Measurements from ENCODE around the gene TMEM123. TPM values are rescaled to one million over a fixed set of nuclear protein-coding genes. Genes with fewer than 3 reads are reported as not detected.
"Not testable (repeated sequence)": the region's sequence is repeated elsewhere in the genome, so short reads cannot be mapped to it uniquely, and the experiment has no call there.

TMEM123 gene
- total RNA-seq, 1 experiment from 2014 or later = 149 TPM

DNA sequence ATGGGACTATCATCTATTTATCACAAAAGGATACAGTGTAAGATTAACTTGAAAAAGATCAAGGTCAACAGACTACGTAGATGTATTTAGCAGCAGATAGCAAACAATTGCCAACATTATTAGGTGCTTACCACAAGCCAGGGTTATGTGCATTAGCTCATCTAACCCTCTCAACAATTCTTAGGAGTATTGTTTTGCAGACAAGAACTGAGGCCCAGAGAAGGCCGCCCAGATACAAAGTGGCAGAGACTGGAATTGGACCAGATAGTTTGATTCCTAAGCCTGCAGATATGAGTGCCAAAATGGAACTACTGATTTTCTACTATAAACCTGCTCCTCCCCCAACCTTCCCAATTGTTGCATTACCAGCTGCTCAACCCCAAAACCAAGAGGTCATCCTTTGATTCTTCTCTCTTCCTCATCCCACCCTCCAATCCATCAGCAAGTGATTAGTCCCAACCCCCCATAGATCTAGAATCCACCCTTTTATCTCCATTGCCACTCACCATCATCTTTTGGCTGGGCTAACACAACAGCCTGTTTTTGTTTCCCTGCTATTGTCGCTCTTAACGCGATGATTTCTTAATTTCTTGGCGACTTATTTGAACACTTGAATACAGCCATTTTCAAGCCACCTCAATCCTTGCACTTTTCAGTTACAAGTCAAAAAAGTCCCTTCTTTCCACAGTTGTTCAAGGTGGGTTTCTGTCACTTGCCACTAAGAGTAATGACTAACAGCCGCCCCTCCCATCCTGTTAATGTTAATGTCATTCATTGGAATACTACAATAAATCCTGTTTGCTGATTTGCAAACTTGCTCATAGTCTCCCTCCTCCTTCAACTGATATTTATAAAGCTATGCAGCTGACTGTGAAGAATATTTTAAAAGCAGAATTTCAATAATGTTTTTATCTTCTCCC, 2.7 kb downstream of the TMEM123 start:
- DNase-seq (ENCODE audit: low read depth) = peak; percentile 40

DNA sequence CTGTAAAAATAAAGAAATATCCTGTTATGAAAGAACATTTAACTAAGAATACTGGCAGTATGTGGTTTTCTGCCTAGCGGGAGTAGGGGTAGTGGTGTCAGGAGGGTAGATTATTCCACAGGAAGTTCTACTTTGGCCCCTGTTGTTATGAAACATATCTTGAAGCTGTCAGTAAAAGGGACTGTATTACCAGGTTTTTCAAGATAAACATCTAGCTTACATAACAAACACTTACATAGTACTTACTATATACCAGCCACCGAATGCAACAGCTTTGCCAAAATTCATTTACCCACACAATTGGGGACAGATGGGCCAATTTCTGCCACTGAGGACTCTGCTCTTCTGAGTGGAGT, 3.7 kb downstream of the TMEM123 start:
- DNase-seq (ENCODE audit: low read depth) = no peak

DNA sequence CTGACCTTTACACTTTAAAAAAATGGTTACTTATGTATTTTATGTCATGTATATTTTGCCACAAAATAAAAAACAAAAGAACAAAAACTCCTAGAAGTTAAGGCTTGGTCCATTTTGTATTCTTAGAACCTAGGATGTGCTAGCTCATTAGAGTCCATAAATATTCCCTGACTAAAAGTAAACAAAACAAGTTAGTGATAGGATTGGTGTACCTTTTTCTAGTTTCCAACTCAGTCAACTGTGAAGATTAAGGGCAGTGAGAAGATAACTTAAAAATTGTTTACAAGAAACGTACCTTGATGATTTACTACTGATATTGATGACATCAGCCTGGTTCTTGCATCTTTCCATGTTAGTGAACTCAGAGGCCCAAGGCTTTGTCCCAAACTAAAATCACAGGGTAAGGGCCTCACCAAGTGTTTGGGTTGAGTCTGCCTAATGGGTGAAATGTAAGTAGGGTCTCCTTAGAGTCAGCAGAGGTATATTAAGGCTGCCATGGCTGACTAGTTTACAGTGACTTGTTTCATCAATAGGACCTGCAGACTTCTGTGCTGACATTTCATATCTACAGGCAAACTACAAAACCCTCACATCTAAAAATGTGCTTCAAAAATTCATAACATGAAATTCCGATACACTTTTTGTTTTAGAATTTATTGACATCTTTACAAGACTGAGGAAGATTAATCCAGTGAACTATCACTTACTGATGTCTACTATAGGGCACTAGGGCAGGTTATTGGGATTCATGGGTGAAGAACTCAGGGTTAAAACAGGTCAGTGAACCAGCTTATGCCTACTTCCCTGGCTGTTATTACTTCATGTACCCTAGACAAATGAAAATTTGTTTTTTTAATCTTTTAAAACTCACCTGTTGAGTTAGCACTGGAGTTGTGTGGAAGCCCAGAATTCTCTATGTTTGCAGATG, 4.4 kb downstream of the TMEM123 start:
- no peak for DNase-seq (ENCODE audit: low read depth)

DNA sequence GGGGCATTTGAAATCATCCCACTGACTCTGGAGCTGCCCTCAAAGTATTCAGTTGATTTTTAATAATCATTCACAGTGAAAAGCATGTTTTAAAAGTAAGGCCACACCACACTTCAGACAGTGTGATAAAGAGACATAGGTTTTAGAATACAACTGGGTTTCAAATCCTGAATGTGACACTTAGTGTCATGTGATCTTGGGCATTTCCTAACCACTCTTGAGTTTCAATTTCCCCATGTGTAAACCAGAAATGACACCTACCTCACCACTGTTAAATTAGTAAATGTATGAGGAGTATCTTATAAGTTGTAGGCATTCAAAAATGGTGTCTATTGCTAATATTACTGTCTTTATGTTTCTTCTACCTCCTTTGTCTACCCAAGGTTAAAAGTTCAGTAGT, 5.4 kb downstream of the TMEM123 start:
- DNase-seq (ENCODE audit: low read depth) = no peak

DNA sequence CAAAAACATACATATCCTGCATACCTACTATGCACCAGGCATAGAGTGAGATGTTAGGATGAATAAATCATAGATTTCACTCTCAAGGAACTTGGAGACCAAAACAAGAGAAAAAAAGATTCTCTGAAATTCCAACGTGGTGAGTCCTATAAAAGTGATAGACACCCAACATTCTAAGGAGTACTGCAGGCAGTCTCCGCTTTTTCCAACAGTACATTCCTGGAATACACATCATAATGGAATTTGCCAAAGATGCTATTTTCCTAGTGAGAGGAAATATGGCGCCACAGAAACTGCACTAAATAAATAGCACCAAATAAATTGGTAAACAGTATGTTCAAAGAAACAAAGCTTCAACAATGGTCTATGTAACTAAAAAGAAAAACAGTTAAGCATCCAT, 6.0 kb downstream of the TMEM123 start:
- DNase-seq (ENCODE audit: low read depth) = peak; percentile 87

DNA sequence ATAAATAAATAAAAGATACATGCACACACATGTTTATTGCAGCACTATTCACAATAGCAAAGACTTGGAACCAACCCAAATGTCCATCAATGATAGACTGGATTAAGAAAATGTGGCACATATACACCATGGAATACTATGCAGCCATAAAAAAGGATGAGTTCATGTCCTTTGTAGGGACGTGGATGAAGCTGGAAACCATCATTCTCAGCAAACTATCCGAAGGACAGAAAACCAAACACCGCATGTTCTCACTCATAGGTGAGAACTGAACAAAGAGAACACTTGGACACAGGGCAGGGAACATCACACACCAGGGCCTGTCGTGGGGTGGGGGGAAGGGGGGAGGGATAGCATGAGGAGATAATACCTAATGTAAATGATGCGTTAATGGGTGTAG, 7.9 kb downstream of the TMEM123 start:
- DNase-seq (ENCODE audit: low read depth) = not testable (repeated sequence)

DNA sequence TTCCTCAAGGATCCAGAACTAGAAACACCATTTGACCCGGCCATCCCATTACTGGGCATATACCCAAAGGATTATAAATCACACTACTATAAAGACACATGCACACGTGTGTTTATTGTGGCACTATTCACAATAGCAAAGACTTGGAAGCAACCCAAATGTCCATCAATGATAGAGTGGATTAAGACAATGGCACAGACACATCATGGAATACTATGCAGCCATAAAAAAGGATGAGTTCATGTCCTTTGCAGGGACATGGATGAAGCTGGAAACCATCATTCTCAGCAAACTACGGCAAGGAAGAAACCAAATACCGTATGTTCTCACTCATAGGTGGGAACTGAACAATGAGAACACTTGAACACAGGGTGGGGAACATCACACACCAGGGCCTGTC, 8.4 kb downstream of the TMEM123 start:
- DNase-seq (ENCODE audit: low read depth) = not testable (repeated sequence)

DNA sequence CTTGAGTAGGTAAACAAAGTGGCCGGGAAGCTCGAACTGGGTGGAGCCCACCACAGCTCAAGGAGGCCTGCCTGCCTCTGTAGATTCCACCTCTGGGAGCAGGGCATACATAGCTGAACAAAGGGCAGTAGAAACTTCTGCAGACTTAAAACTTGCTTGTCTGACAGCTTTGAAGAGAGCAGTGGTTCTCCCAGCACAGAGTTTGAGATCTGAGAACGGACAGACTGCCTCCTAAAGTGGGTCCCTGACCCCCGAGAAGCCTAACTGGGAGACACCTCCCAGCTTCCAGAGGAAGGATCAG, 13.6 kb downstream of the TMEM123 start:
- not testable (repeated sequence) for DNase-seq (ENCODE audit: low read depth)

DNA sequence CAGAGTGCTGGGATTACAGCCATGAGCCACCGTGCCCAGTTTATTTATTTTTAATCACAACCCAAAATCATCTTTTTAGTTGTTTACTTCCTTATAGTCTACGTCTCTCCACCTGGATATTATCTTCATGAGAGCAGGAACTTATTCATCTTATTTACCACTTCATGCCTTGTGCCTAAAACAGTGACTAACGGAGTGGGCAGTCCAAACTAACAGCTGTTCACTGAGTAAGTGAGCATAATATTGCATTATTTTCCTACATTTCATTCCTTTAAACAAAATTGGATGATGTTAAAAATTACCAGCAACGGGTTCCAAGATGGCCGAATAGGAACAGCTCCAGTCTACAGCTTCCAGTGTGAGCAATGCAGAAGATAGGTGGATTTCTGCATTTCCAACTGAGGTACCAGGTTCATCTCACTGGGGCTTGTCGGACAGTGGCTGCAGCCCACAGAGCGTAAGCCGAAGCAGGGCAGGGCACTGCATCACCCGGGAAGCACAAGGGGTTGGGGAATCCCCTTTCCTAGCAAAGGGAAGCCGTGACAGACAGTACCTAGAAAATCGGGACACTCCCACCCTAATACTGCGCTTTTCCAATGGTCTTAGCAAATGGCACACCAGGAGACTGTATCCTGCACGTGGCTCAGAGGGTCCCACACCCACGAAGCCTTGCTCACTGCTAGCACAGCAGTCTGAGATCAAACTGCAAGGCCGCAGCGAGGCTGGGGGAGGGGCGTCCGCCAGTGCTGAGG, 14.1 kb downstream of the TMEM123 start:
- DNase-seq (ENCODE audit: low read depth) = peak; percentile 79

DNA sequence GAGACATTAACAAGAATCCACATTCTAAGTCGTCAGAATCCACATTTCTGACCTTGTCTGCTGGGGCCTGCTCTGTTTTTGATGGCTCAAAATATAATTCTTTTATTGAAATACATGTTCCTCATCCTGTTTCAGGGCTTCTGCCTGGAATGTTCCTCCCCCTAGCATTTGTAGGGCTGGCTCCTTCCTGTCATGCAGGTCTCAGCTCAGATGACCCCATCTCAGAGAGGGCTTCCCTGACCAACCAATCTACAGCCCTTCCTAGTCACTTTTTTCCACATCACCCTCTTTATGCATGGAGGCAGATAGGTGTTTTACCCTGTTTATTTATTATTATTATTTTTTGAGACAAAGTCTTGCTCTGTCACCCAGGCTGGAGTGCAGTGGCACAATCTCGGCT, 14.8 kb downstream of the TMEM123 start:
- no peak for DNase-seq (ENCODE audit: low read depth)

DNA sequence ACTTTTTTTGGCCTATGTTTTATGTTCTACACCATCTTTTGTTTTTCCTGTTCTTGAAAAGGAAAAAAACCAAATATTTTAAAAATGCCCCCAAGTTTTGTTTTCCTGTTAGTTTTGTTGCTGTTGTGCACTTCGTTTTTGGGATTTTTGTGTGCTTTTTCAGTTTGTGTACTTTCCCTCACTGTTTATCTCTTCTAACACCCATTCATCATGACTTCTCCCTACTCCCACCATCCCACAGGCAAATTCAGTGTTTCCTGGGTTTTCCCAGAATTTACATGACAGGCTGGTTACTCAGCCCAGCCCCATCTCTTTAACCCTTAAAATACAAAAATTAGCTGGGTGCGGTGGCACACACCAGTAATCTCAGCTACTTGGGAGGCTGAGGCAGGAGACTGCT, 15.6 kb downstream of the TMEM123 start:
- no peak for DNase-seq (ENCODE audit: low read depth)

DNA sequence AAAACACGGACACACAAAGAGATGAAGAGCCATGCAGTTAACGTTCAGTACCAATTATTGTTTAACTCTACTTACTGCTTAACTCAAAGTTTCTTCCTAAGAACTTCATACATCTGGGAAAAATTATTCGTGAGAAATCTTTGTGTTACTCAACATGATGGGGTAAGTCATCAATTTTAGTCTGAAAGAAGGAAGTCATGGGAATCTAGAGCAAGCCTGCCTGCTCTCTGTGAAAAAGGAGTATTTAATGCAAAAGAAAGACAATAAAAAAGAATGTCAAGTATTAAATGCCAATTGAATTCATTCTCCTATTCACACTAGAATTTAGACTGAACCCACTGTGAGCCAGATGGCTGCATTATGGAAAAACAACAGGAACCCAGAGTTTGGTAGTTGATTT, 16.0 kb downstream of the TMEM123 start:
- no peak for DNase-seq (ENCODE audit: low read depth)

DNA sequence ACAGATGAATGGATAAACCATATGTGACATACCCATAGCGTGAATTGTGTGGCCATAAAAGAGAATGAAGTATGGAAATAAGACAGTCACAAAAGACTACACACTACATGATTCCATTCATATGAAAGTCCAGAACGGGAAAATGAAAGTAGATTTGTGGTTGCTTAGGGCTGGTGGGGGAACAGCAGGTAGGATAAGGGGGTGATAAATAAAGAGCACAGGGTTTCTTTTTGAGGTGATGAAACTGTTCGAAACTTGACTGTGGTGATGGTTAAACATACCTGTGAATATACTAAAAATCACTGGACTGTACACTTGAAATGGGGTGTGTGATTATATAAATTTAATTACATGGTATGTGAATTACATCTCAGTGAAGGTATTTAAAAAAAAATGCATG, 16.9 kb downstream of the TMEM123 start:
- no peak for DNase-seq (ENCODE audit: low read depth)

DNA sequence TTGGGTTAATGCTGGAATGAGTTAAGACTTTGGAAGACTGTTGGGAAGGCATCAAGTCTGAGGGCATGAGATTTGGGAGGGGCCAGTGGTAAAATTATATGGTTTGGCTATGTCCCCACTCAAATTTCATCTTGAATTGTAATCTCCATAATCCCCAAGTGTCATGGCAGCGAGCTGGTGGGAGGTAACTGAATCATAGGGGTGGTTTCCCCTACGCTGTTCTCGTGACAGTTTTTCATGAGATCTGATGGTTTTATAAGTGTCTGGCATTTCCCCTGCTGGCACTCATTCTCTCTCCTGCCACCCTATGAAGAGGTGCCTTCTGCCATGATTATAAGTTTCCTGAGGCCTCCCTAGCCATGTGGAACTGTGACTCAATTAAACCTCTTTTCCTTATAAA, 19.0 kb downstream of the TMEM123 start:
- not testable (repeated sequence) for DNase-seq (ENCODE audit: low read depth)

DNA sequence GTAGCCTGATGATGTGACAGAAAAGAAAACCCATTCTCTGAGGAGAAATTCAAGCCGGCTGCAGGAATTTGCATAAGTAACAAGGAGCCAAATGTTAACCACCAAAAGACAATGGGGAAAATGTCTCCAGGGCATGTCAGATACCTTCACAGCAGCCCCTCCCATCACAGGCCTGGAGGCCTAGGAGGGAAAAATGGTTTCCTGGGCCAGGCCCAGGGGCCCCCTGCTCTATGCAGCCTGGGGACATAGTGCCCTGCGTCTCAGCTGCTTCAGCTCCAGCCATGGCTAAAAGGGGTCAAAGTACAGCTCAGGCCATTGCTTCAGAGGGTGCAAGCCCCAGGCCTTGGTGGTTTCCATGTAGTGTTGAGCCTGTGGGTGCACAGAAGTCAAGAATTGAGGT, 20.0 kb downstream of the TMEM123 start:
- DNase-seq (ENCODE audit: low read depth) = not testable (repeated sequence)

DNA sequence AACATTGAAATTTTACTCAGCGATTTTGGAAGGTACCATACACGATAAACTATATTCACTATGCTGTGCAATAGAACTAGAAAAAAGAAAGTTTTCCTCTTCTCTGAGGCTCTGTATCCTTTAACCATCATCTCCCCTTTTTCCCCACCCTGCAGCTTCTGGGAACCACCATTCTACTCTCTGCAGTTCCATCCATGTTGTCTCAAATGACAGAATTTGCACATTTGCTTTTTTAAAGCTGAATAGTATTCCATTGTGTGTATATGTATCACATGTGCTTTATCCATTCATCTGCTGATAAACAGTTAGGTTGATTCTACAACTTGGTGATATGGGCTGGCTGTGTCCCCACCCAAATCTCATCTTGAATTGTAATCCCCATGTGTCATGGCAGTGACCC, 21.2 kb downstream of the TMEM123 start:
- no peak for DNase-seq (ENCODE audit: low read depth)

DNA sequence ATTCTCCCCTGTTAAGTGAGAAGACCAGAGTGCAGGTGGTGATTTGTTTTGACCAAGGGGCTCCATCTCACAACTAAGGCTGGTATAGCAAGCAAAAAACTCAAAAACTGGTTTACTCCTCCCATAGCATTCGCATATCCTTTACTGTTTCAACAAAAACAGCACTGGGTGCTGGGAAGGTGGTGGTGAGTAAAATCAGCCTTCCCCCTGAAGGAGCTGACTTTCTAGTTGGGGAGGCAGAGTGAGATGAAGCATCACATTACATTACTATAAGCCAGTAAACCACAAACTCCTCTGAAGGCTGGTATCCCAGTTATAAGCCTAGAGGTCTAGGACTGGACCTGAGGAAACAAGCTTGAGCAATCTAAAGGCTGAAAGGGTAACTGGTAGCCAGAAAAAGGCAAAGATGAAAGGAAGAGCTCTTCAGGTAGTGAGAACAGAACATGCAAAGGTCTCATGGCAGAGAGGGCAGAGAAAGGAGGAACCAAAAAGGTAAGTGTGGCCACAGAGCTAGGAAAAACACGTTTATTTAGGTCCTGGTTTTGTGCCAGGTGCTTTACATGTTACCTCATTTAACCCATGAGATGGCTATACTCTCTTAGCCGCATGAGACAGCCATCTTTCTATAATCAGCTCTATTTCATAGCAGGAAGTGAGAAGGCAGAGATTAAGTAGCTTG, 22.3 kb downstream of the TMEM123 start:
- DNase-seq (ENCODE audit: low read depth) = peak; percentile 46

DNA sequence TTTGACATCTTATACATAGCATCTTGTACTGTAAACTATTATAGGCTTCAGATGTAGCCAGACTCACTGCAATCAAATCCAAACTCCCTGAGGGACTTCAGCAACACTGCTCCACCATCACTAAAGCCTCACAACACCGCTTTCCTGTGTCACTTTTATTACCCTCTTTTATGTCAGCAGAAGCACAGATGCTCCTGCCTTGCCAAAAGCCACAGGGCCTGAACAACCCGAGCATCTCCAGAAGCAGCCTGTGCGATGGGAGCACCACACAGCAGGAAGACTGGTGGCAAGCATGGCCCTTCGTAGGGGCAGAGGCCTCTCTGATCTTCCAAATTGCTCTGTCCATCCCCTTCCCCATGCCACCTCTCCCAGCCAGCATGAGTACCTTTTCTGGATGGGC, 22.9 kb downstream of the TMEM123 start:
- DNase-seq (ENCODE audit: low read depth) = no peak

DNA sequence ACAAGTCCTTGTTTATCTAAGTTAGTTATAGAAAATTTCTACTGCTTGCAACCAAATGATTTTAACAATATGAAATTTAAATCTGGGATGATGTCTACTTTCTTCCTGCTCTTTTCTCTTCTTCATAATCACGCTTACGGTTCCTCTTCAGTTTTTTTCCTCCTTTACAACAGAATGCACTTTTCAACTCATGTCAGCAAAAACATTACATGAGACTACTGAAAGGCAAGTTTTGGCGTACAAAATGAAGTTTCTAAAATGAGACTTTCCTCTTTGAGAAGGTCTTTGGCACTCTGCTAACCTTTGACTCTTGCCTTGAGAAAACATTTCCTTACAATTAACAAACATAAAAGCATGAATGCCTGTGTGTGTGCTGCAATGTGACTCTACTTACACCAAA, 23.3 kb downstream of the TMEM123 start:
- DNase-seq (ENCODE audit: low read depth) = no peak

DNA sequence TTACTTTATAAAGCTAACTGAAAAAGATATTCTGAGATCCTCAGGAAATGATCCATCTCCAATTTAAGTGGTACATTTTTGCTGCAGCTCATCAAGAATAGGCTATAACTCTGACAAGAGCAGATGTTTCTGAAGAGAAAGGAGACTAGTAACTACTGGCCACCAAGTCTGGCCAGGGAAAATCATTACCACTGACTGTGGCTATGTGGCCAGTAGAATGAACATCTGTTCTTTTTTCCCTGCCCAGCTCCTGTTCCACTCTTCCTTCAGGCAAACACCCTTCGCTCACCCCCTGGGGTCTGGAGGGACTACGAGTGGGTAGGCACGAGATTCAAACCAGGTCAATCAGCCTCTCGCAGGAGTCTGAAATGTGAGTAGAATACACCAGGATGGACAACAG, 23.9 kb downstream of the TMEM123 start:
- DNase-seq (ENCODE audit: low read depth) = peak; percentile 41

DNA sequence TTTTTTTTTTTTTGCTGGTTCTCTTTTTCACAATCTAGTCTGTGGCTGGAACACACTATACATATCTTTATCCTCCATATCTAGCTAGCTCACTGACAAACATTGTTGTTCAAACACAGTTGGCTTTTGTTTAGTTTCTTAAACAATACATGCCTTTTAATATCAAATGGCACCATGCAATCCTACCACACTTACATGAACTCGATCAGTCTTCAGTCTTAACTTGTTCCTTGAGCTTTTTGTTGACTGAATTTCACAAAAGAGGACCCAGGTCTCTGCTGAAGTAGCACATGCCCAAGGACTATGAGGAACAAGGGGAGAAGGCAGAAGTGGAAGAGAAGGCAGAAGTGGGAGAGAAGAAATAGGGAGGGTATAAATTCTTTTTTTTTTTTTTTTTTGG, 25.5 kb downstream of the TMEM123 start:
- no peak for DNase-seq (ENCODE audit: low read depth)

All from LHCN-M2 (cell line).